Progenitor cell of endocrine pancreas (in vitro differentiated cells): ENCODE data around the gene COL26A1. TPM values are rescaled to one million over a fixed set of nuclear protein-coding genes. Genes with fewer than 3 reads are reported as not detected.
A peak's percentile ranks its signal among the peaks of the same experiment; 100 is the strongest.

ENCODE experiments used
- DNase-seq: peaks from one replicate; pipeline ENCODE4 v3.0.0; 2021; ENCODE audit warnings: low spot score; ENCODE audit not compliant: unreplicated experiment
- H3K27ac Mint-ChIP-seq: 2 replicates; pipeline ENCODE4 v1.8.0; 2021; ENCODE audit warnings: mild to moderate bottlenecking, moderate library complexity, mixed read lengths
- H3K27me3 Mint-ChIP-seq: 2 replicates; pipeline ENCODE4 v1.8.0; 2021; ENCODE audit warnings: mixed read lengths
- H3K36me3 Mint-ChIP-seq: 2 replicates; pipeline ENCODE4 v1.8.0; 2022; ENCODE audit warnings: mixed read lengths; ENCODE audit not compliant: insufficient read depth
- H3K4me1 Mint-ChIP-seq: 2 replicates; pipeline ENCODE4 v1.8.0; 2021; ENCODE audit warnings: low read depth, mixed read lengths
- H3K4me3 Mint-ChIP-seq: 2 replicates; pipeline ENCODE4 v1.8.0; 2021; ENCODE audit warnings: low read depth, mild to moderate bottlenecking, moderate library complexity, mixed read lengths
- H3K9me3 Mint-ChIP-seq: 2 replicates; pipeline ENCODE4 v1.8.0; 2021; ENCODE audit warnings: low read depth, mixed read lengths
- CTCF ChIP-seq: fragments of 200-600 bp; sonication (generic); IDR thresholded peaks from one replicate; pipeline ENCODE4 v1.5.0; 2021; ENCODE audit warnings: antibody characterized with exemption, mild to moderate bottlenecking; ENCODE audit not compliant: unreplicated experiment
- total RNA-seq: library from RNA; stranded (reverse); gene quantifications from 2 replicates; pipeline ENCODE4 v1.2.1, GENCODE V29; 2021

The COL26A1 gene
- total RNA-seq, 1 donor from 2014 or later, result 46.2 TPM

- DNase-seq, result no peak
- Mint-ChIP-seq H3K27me3 (no peaks in the 10 kb centered on the region), H3K4me3 (no peak overlapping the region), H3K4me1 (peaks cover 6% of the 10 kb centered on the region), H3K36me3 (peaks cover 8% of the 10 kb centered on the region), H3K27ac (peak overlapping the region; percentile 49), H3K9me3 (no peaks in the 10 kb centered on the region)
- TF ChIP-seq CTCF, result no peak
Measured at GRCh38 chr7:101402081-101402779, 39.6 kb downstream of the COL26A1 start.

GRCh38 chr7:101402835-101403234 is 40.2 kb downstream of the COL26A1 start:
- H3K4me1 Mint-ChIP-seq, result peaks cover 6% of the 10 kb centered on the region

GRCh38 chr7:101405474-101406067 is 42.9 kb downstream of the COL26A1 start:
- H3K9me3 Mint-ChIP-seq, result peaks cover 15% of the 10 kb centered on the region
- H3K4me1 Mint-ChIP-seq, result no peaks in the 10 kb centered on the region
- no peak overlapping the region for H3K4me3 Mint-ChIP-seq
- no peak overlapping the region for H3K27ac Mint-ChIP-seq
- H3K27me3 Mint-ChIP-seq, result no peaks in the 10 kb centered on the region
- DNase-seq, result no peak
- no peak for TF ChIP-seq CTCF
- H3K36me3 Mint-ChIP-seq, result peaks cover 25% of the 10 kb centered on the region

More at GRCh38 chr7:101402835-101403234, 40.2 kb downstream of the COL26A1 start:
- TF ChIP-seq CTCF, result no peak
- Mint-ChIP-seq H3K36me3 (peaks cover 12% of the 10 kb centered on the region), H3K9me3 (no peaks in the 10 kb centered on the region), H3K27ac (no peak overlapping the region), H3K27me3 (no peaks in the 10 kb centered on the region), H3K4me3 (no peak overlapping the region)
- DNase-seq, result no peak

GRCh38 chr7:101410743-101411507 is 48.2 kb downstream of the COL26A1 start:
- Mint-ChIP-seq H3K4me1 (no peaks in the 10 kb centered on the region), H3K27ac (no peak overlapping the region), H3K36me3 (peaks cover 21% of the 10 kb centered on the region), H3K4me3 (no peak overlapping the region), H3K9me3 (peaks cover 15% of the 10 kb centered on the region), H3K27me3 (no peaks in the 10 kb centered on the region)
- peak; percentile 39 for DNase-seq
- peak; percentile 87 for TF ChIP-seq CTCF

- Mint-ChIP-seq H3K36me3 (peaks cover 23% of the 10 kb centered on the region), H3K27me3 (no peaks in the 10 kb centered on the region), H3K9me3 (peaks cover 15% of the 10 kb centered on the region), H3K4me1 (no peaks in the 10 kb centered on the region), H3K4me3 (no peak overlapping the region), H3K27ac (no peak overlapping the region)
- no peak for DNase-seq
- TF ChIP-seq CTCF, result no peak
Measured at GRCh38 chr7:101411508-101411874, 48.8 kb downstream of the COL26A1 start.
